PC-9 (cell line): ENCODE results near the gene SLC7A5.

Experiments
- EZH2 ChIP-seq: fragments of 200-600 bp; sonication (generic); IDR thresholded peaks from 2 replicates; pipeline ENCODE4 v1.8.0; 2017; ENCODE audit warnings: antibody characterized with exemption, low read depth
- TF ChIP-seq, protein P1 (sequence below): fragments of 200-600 bp; sonication (generic); conservative IDR thresholded peaks from 2 replicates; pipeline ENCODE4 v1.6.1; 2017; ENCODE audit warnings: mixed run types, antibody characterized with exemption, mild to moderate bottlenecking, moderate library complexity

DNA sequence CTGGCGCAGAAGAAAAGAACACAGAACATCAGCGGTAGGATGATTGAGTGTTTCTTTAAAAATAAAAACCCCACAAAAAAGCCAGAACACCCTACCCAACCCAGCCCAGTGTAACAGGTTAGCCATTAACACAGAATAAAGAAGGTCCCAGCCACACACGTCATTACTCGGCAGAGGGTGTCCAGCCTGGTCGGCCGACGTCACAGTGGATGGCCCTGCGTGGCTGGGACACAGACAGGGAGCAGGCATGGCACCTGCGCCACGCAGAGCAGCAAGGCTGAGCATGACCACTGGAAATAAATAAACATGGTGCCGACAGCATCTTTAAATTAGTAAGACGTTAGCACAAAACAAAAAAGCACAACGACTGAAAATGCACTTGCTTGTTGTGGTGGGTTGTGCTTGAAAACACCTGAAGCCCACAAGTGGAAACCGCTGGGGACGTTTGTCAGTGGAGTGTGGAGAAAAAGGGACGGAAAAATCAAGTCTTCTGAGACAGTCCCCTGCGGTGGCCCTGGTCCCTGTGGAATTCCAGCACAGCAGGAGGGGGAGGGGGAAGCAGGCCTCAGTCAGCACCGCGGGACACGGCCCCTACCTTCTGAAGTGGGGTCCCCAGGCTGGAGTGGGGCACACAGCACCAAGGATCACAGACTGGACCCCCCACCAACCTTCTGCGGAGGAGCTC is 39.2 kb downstream of the SLC7A5 start:
- TF ChIP-seq, protein P1, sequence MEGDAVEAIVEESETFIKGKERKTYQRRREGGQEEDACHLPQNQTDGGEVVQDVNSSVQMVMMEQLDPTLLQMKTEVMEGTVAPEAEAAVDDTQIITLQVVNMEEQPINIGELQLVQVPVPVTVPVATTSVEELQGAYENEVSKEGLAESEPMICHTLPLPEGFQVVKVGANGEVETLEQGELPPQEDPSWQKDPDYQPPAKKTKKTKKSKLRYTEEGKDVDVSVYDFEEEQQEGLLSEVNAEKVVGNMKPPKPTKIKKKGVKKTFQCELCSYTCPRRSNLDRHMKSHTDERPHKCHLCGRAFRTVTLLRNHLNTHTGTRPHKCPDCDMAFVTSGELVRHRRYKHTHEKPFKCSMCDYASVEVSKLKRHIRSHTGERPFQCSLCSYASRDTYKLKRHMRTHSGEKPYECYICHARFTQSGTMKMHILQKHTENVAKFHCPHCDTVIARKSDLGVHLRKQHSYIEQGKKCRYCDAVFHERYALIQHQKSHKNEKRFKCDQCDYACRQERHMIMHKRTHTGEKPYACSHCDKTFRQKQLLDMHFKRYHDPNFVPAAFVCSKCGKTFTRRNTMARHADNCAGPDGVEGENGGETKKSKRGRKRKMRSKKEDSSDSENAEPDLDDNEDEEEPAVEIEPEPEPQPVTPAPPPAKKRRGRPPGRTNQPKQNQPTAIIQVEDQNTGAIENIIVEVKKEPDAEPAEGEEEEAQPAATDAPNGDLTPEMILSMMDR, result no peak
- no peak for TF ChIP-seq EZH2
